ENCODE measurements around the gene GLP2R. TPM values are rescaled to one million over a fixed set of nuclear protein-coding genes. Genes with fewer than 3 reads are reported as not detected.

GLP2R gene
- total and polyA plus RNA-seq, 10 of the 15 experiments (the other 5 are each of a cell fraction or from before 2014, with no cell fraction given) = not detected

DNA sequence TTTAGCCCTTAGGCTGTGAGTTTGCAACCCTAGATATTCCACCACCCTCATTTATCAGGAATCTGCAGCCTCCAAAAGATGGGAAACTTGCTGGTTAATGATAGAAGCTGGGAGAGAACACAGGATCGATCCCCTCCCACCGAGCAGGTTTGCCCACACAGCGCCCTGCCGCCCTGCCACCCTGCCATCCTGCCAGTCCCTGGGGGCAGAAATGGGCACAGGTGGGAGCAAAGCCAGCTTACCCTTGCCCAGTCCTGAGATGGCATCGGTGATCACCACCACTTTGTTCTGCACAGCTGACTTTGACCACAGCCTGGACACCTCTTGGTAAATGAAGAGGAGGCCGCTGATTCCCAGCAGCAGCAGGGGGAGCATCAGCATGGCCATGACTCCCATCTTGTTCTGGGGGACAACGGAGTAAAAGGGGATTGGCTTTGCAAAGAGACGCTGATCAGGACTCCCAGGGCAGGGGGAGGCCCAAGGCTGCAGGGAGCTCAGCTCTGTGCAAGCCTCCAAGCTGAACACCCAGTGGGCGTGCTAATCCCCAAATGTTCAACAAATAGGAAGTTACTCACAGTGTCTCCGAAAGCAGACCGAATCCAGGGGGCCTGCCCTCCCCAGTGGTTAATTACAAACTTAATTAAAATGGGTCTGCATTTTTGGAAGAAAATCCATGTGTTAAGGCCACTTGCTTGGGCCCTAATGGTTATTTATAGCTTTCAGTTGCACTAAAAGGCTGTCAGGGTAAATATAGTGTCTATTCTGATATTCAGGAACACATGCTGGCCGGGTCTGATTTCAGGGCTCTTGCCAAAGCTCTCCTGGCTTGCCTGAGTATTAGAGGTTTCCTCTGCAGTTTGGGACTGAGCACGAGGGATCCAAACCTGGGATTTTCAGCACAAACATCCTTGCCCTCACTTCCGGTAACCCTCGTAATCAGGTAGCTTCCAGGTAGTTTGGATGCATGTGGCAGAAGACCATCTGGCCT, 34.5 kb upstream of the GLP2R start, which contains the start of gene DHRS7C (continued):
- TF ChIP-seq, protein P1, sequence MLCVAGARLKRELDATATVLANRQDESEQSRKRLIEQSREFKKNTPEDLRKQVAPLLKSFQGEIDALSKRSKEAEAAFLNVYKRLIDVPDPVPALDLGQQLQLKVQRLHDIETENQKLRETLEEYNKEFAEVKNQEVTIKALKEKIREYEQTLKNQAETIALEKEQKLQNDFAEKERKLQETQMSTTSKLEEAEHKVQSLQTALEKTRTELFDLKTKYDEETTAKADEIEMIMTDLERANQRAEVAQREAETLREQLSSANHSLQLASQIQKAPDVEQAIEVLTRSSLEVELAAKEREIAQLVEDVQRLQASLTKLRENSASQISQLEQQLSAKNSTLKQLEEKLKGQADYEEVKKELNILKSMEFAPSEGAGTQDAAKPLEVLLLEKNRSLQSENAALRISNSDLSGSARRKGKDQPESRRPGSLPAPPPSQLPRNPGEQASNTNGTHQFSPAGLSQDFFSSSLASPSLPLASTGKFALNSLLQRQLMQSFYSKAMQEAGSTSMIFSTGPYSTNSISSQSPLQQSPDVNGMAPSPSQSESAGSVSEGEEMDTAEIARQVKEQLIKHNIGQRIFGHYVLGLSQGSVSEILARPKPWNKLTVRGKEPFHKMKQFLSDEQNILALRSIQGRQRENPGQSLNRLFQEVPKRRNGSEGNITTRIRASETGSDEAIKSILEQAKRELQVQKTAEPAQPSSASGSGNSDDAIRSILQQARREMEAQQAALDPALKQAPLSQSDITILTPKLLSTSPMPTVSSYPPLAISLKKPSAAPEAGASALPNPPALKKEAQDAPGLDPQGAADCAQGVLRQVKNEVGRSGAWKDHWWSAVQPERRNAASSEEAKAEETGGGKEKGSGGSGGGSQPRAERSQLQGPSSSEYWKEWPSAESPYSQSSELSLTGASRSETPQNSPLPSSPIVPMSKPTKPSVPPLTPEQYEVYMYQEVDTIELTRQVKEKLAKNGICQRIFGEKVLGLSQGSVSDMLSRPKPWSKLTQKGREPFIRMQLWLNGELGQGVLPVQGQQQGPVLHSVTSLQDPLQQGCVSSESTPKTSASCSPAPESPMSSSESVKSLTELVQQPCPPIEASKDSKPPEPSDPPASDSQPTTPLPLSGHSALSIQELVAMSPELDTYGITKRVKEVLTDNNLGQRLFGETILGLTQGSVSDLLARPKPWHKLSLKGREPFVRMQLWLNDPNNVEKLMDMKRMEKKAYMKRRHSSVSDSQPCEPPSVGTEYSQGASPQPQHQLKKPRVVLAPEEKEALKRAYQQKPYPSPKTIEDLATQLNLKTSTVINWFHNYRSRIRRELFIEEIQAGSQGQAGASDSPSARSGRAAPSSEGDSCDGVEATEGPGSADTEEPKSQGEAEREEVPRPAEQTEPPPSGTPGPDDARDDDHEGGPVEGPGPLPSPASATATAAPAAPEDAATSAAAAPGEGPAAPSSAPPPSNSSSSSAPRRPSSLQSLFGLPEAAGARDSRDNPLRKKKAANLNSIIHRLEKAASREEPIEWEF (IDR thresholded peaks at IDR 0.05; ENCODE audit: insufficient replicate concordance, low read depth, low read length) = no peak
- no peak for TF ChIP-seq KAT2A (conservative IDR thresholded peaks at IDR 0.05; ENCODE audit: control insufficient read depth, low read depth, low read length)
- TF ChIP-seq, protein P2, sequence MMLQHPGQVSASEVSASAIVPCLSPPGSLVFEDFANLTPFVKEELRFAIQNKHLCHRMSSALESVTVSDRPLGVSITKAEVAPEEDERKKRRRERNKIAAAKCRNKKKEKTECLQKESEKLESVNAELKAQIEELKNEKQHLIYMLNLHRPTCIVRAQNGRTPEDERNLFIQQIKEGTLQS (IDR thresholded peaks at IDR 0.05; ENCODE audit: borderline replicate concordance, extremely low read depth, low read depth, low read length) = no peak
- no peak for TF ChIP-seq ZNF274 (IDR thresholded peaks at IDR 0.05; ENCODE audit: insufficient read depth, insufficient read length)
- TF ChIP-seq CBX3 (IDR thresholded peaks at IDR 0.05; ENCODE audit: borderline replicate concordance, low read depth) = no peak
